ENCODE measurements around the gene AMBRA1.

AMBRA1 gene

GRCh38 chr11:46511342-46511741, 82.5 kb downstream of the AMBRA1 start:
- no peak overlapping the region for H3K27ac ChIP-seq
- TF ChIP-seq ZFX (IDR thresholded peaks at IDR 0.05), result no peak
- TF ChIP-seq, protein P1, sequence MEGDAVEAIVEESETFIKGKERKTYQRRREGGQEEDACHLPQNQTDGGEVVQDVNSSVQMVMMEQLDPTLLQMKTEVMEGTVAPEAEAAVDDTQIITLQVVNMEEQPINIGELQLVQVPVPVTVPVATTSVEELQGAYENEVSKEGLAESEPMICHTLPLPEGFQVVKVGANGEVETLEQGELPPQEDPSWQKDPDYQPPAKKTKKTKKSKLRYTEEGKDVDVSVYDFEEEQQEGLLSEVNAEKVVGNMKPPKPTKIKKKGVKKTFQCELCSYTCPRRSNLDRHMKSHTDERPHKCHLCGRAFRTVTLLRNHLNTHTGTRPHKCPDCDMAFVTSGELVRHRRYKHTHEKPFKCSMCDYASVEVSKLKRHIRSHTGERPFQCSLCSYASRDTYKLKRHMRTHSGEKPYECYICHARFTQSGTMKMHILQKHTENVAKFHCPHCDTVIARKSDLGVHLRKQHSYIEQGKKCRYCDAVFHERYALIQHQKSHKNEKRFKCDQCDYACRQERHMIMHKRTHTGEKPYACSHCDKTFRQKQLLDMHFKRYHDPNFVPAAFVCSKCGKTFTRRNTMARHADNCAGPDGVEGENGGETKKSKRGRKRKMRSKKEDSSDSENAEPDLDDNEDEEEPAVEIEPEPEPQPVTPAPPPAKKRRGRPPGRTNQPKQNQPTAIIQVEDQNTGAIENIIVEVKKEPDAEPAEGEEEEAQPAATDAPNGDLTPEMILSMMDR (conservative IDR thresholded peaks at IDR 0.05), result no peak

DNA sequence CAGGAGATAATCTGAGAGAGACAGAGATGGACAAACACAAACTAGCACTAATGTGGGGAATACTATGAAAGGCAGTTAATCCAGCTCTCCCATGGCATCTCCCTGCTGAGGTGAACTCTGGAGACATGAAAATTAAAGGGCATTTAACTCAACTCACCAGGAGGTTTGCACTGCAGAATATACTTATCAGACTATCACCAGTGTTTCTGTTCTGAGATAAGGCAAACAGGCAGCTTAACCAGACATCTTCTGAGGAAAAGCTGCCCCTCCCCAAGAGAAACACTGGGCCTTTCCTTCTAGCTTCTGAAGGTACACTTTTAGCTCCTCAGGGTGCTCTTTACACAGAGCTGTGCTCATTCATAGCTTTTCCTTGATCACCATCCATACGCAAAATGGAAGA, 85.5 kb downstream of the AMBRA1 start:
- no peak overlapping the region for H3K27ac ChIP-seq
- no peak for TF ChIP-seq ZFX (IDR thresholded peaks at IDR 0.05)
- TF ChIP-seq, protein P1 (conservative IDR thresholded peaks at IDR 0.05), result no peak

DNA sequence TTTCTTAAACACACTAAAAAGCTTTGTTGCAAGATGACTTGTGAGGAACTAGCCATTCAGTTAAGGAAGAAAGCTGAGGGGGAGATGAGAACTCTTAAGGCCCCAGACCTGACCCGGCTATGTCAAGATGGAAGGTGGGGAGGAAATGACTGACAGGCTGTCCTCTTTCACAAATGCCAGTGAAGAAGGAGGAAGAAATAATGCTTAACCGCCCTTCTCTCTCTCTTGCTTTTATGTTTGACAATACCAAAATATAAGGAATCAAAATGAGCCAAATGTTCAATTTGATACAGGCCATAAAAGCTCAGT, 87.4 kb downstream of the AMBRA1 start:
- TF ChIP-seq, protein P1 (conservative IDR thresholded peaks at IDR 0.05), result no peak
- TF ChIP-seq ZFX (IDR thresholded peaks at IDR 0.05), result no peak
- no peak overlapping the region for H3K27ac ChIP-seq

DNA sequence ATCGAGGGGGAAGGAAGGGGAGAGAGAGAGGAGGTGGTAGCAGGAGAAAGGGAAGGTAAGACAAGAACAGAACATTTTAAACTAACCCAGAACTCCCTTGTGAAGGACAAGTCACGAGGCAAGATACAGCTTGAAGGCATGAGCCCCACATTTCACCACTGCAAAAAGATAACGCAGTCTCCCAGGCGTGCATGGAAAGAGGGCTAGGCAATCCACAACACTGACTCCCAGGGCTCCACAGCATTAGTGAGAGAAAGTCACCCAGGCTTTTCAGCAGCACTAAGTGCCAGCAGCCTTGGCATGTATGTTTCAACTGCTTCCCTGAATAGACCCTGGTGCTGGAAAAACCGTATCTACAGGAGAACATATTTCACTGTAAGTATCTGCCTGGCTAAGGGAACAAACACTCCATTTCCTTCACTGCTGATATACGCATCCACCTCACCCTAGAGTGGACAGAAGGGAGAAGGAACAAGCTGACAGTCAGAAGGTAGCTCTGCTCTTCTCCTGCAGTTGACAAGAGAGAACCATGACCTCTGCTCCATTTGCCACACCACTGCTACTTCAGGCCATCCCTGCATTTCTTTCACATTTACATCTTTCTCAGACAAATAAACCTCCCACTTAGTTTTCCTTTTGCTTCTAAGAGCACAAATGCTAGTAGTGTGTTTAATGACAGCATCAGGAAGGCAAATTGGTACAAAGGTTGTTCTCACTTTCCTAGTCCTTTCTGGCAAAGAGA, 87.9 kb downstream of the AMBRA1 start:
- TF ChIP-seq ZFX (IDR thresholded peaks at IDR 0.05), result no peak
- TF ChIP-seq, protein P1 (conservative IDR thresholded peaks at IDR 0.05), result no peak
- no peak overlapping the region for H3K27ac ChIP-seq

DNA sequence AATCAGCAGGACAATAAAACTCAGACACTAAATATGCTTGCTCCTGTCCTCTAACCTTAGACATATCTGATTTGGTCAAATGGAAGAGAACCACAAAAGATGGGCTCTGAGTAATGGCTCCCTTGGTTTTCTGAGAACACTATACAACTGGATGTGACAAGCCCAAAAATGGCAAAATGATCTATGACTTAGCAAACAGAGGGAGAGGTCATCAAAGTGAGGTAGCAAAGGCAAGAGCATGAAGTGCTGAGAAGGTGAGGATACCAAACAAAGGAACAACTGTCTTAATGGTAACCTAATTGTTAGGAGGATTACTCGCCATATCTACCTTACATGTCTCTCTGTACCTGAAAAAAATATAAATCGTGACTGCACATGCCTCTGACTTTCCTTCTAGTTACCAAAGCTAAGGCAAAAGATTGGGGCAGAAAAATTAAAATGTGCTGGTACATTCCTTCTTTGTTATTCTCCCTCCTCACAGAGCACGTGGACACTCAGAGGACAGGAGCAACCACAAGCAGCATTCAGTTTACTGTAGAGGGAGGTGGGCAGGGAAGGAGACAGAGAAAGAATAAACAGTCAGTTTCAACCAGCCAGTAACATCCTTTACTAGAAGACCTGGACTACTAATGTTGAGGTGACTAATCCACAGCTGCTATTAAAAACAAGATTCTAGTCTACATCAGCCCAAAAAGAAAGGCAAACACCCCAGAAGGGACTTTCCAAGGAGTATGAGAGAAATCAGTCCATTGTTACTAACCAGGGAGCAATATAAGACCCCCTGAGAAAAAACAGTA, 88.8 kb downstream of the AMBRA1 start:
- TF ChIP-seq, protein P1 (conservative IDR thresholded peaks at IDR 0.05), result no peak
- TF ChIP-seq ZFX (IDR thresholded peaks at IDR 0.05), result no peak
- no peak overlapping the region for H3K27ac ChIP-seq

DNA sequence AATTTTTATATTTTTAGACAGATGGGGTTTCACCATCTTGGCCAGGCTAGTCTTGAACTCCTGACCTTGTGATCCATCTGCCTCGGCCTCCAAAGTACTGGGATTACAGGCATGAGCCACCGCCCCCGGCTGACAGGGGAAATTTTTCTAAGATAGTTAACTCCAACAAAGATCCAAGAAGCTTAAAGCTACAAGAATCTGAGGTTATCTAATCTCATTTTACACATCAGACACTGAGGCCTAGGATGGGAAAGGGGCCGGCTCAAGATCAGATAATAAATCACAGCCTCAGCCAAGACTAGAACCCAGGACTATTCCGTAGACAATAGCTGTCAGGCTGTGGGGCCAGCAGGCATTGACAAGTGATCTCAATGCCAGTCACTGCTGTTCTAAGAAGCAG, 94.0 kb downstream of the AMBRA1 start:
- H3K27ac ChIP-seq, result no peak overlapping the region
- no peak for TF ChIP-seq ZFX (IDR thresholded peaks at IDR 0.05)
- TF ChIP-seq, protein P1 (conservative IDR thresholded peaks at IDR 0.05), result no peak

GRCh38 chr11:46498968-46499367, 94.9 kb downstream of the AMBRA1 start:
- no peak overlapping the region for H3K27ac ChIP-seq
- TF ChIP-seq ZFX (IDR thresholded peaks at IDR 0.05), result no peak
- TF ChIP-seq, protein P1 (conservative IDR thresholded peaks at IDR 0.05), result no peak

Data from C4-2B (cell line).